Natural killer cell treated with Interleukin-12 subunit alpha and Interleukin-12 subunit beta and Interleukin-15 and Interleukin-18, amount 100 ng/mL, for 72 hours (primary cell): ENCODE data around the gene SLC9C1. TPM values are rescaled to one million over a fixed set of nuclear protein-coding genes. Genes with fewer than 3 reads are reported as not detected.

Experiments
- ATAC-seq, 2 donors: fragments of 150-1000 bp; cut with Tn5 transposase in 1 of 2; sonication (Bioruptor Pico), chemical (Tn5 transposase) in 1 of 2; 2 replicates each; pipeline ENCODE4 v1.10.0; 2021
- DNase-seq: peaks from one replicate; pipeline ENCODE4 v3.0.0; 2022; ENCODE audit warnings: low spot score
- H3K27ac Mint-ChIP-seq, 2 donors: 1 replicate in 1 of 2; 2 replicates in 1 of 2; pipeline ENCODE4 v1.8.0; 2022; ENCODE audit warnings: mixed read lengths in 2 of 2, mild to moderate bottlenecking in 1 of 2, moderate library complexity in 1 of 2
- H3K27me3 Mint-ChIP-seq, 2 donors: 1 replicate in 1 of 2; 2 replicates in 1 of 2; pipeline ENCODE4 v1.8.0; 2022; ENCODE audit warnings: mixed read lengths in 2 of 2
- H3K36me3 Mint-ChIP-seq: one replicate; pipeline ENCODE4 v1.8.0; 2022; ENCODE audit warnings: mixed read lengths
- H3K4me1 Mint-ChIP-seq, 2 donors: 1 replicate in 1 of 2; 2 replicates in 1 of 2; pipeline ENCODE4 v1.8.0; 2022; ENCODE audit warnings: low read depth in 2 of 2, mixed read lengths in 2 of 2, mild to moderate bottlenecking in 1 of 2
- H3K4me3 Mint-ChIP-seq: one replicate; pipeline ENCODE4 v1.8.0; 2022; ENCODE audit warnings: mixed read lengths
- H3K9me3 Mint-ChIP-seq: 2 replicates; pipeline ENCODE4 v1.8.0; 2022; ENCODE audit warnings: mixed read lengths
- total RNA-seq, 2 donors: library from RNA; stranded (reverse); gene quantifications; one replicate each; pipeline ENCODE4 v1.2.3, GENCODE V29; 2022

Gene SLC9C1
- total RNA-seq, 2 donors from 2014 or later: not detected

DNA sequence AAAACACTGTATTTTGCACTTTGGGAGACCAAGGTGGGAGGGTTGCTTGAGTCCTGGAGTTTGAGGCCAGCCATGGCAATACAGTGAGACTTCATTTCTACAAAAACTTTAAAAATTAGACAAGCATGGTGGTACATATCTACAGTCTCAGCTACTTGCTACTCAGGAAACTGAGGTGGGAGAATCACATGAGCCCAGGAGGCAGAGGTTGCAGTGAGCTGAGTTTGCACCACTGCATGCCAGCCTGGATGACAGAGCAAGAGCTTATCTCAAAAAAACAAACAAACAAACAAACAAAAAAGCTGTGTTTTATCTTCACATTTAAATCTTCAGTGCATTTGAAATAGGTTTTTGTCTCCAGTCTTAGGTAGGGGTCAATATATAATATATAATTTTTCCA lies 4.8 kb upstream of the SLC9C1 start:
- Mint-ChIP-seq H3K4me3 (no peak overlapping the region), H3K36me3 (no peaks in the 10 kb centered on the region), H3K27me3 (no peaks in the 10 kb centered on the region), H3K9me3 (no peaks in the 10 kb centered on the region), H3K27ac (peak overlapping the region in 1 of 2 donors; percentile 45), H3K4me1 (peaks cover 17 to 22% of the 10 kb centered on the region in 2 donors)
- ATAC-seq (no peak), DNase-seq (no peak)

GRCh38 chr3:112297714-112298113 lies 3.7 kb upstream of the SLC9C1 start:
- H3K36me3 Mint-ChIP-seq: no peaks in the 10 kb centered on the region
- H3K27me3 Mint-ChIP-seq: no peaks in the 10 kb centered on the region
- ATAC-seq (no peak), DNase-seq (no peak)
- no peaks in the 10 kb centered on the region for H3K9me3 Mint-ChIP-seq
- peak overlapping the region; percentile 52 for H3K4me3 Mint-ChIP-seq
- peaks cover 22 to 24% of the 10 kb centered on the region in 2 donors for H3K4me1 Mint-ChIP-seq
- H3K27ac Mint-ChIP-seq: peak overlapping the region; percentile 45 to 82

DNA sequence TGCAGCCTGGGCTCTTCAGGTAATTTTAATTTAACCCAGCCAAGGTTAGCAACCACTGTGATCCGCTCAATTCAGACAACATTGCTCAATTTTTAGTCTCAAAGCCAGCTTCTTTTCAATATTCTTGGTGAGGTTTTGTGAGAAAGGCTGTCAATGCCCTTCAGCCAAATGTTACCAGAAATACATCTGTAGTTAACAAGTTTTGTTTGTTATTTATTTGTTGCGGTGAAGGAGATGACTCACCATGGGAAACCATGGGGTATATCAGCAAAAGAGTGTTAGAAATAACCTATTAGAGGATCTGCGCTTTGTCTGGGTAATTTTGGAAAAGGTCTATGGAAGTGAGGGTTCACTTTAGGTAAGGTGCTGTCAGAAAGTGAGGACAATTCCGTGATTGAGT lies 5.0 kb downstream of the SLC9C1 start:
- Mint-ChIP-seq H3K27ac (no peak overlapping the region), H3K27me3 (peaks cover 0 to 3% of the 10 kb centered on the region in 2 donors), H3K36me3 (no peaks in the 10 kb centered on the region), H3K4me3 (no peak overlapping the region), H3K9me3 (no peaks in the 10 kb centered on the region), H3K4me1 (peaks cover 0 to 7% of the 10 kb centered on the region in 2 donors)
- no peak for DNase-seq
- no peak for ATAC-seq

DNA sequence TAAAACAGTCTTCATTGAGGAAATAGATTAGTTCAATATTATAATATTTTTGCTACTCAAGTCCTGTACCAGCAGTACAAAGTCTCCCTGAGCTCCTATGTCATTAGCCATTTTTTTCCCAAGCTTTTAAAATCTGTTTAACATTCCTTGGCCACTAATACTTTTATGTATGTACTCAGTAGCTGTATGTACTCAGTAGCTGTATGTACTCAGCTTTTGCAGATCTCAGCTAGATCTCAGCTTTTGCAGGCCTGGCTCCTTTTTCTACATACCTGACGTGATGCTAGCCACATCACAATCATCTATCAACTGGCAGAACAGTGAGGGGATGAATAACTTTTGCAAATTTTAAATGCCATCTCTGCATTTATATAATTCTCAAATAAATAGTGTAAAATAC lies 13.8 kb downstream of the SLC9C1 start:
- Mint-ChIP-seq H3K4me3 (no peak overlapping the region), H3K36me3 (no peaks in the 10 kb centered on the region), H3K27ac (no peak overlapping the region), H3K4me1 (no peaks in the 10 kb centered on the region), H3K27me3 (peaks cover 6 to 9% of the 10 kb centered on the region in 2 donors), H3K9me3 (no peaks in the 10 kb centered on the region)
- no peak for DNase-seq
- ATAC-seq: no peak

- H3K4me1 Mint-ChIP-seq: no peaks in the 10 kb centered on the region
- H3K27me3 Mint-ChIP-seq: no peaks in the 10 kb centered on the region
- H3K9me3 Mint-ChIP-seq: no peaks in the 10 kb centered on the region
- ATAC-seq (peak in 1 of 2 donors; percentile 33), DNase-seq (no peak)
- H3K36me3 Mint-ChIP-seq: no peaks in the 10 kb centered on the region
- H3K4me3 Mint-ChIP-seq: no peak overlapping the region
- H3K27ac Mint-ChIP-seq: no peak overlapping the region
These were observed 20.5 kb downstream of the SLC9C1 start for GRCh38 chr3:112273536-112273935.

DNA sequence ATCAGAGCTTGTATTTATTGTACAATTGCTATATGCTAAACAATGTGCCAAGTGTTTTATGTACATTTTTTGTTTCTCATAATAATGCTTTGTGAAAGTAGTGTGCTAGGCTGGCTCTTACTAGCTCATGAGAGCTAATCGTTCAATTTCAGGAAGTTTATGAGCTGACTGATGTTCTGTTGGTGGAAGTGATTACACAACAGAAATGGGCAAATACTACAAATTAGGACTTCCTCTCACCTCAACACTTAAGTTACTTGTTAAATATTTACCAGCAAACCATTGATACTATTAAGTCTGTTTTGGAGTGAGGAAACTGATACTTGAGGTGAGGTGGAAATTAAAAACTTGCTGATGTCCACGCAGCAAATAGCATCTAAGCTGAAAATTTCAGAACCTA lies 32.3 kb downstream of the SLC9C1 start:
- Mint-ChIP-seq H3K27me3 (peaks cover 15 to 18% of the 10 kb centered on the region in 2 donors), H3K36me3 (peaks cover 5% of the 10 kb centered on the region), H3K27ac (no peak overlapping the region), H3K9me3 (no peaks in the 10 kb centered on the region), H3K4me1 (peaks cover 4 to 9% of the 10 kb centered on the region in 2 donors), H3K4me3 (no peak overlapping the region)
- ATAC-seq (no peak), DNase-seq (no peak)

DNA sequence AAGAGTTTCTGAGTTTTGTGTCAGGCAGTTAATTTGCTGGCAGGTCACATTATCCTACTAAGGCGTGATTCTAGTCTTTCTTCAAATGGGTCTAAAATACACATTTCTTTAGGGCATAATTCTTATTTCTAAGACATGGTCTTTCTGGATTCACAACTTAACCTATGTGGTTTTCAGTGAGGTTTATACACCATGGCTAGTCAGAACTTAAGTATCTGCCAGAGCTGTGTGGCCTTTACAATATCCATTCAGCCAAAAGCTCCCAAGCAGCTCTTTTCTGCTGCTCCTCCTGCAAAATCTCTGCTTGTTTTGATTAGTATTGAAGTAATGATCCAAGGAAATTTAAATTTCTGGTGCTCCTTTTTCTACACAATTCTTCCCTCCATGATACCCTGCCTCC lies 33.5 kb downstream of the SLC9C1 start:
- Mint-ChIP-seq H3K27me3 (peaks cover 17 to 18% of the 10 kb centered on the region in 2 donors), H3K36me3 (peaks cover 5% of the 10 kb centered on the region)

GRCh38 chr3:112253301-112253971 lies 40.6 kb downstream of the SLC9C1 start:
- H3K27me3 Mint-ChIP-seq: peaks cover 12 to 21% of the 10 kb centered on the region in 2 donors
- DNase-seq (no peak), ATAC-seq (peak in 1 of 2 donors; percentile 20)
- peaks cover 6 to 7% of the 10 kb centered on the region in 2 donors for H3K4me1 Mint-ChIP-seq
- peaks cover 14% of the 10 kb centered on the region for H3K36me3 Mint-ChIP-seq
- no peak overlapping the region for H3K4me3 Mint-ChIP-seq
- no peak overlapping the region for H3K27ac Mint-ChIP-seq
- peaks cover 6% of the 10 kb centered on the region for H3K9me3 Mint-ChIP-seq

More for the DNA sequence above, 33.5 kb downstream of the SLC9C1 start:
- H3K4me3 Mint-ChIP-seq: no peak overlapping the region
- no peak overlapping the region for H3K27ac Mint-ChIP-seq
- peaks cover 4 to 9% of the 10 kb centered on the region in 2 donors for H3K4me1 Mint-ChIP-seq
- H3K9me3 Mint-ChIP-seq: no peaks in the 10 kb centered on the region
- DNase-seq (no peak), ATAC-seq (no peak)

GRCh38 chr3:112247900-112248299 lies 46.1 kb downstream of the SLC9C1 start:
- no peak for DNase-seq
- no peak overlapping the region for H3K27ac Mint-ChIP-seq

GRCh38 chr3:112247350-112247749 lies 46.7 kb downstream of the SLC9C1 start:
- Mint-ChIP-seq H3K4me3 (no peak overlapping the region), H3K27me3 (peaks cover 7 to 9% of the 10 kb centered on the region in 2 donors), H3K27ac (no peak overlapping the region), H3K36me3 (no peaks in the 10 kb centered on the region), H3K4me1 (no peaks in the 10 kb centered on the region), H3K9me3 (no peaks in the 10 kb centered on the region)
- ATAC-seq: no peak
- DNase-seq: no peak

More at GRCh38 chr3:112247900-112248299, 46.1 kb downstream of the SLC9C1 start:
- Mint-ChIP-seq H3K36me3 (no peaks in the 10 kb centered on the region), H3K4me3 (no peak overlapping the region), H3K4me1 (no peaks in the 10 kb centered on the region), H3K27me3 (peaks cover 7 to 9% of the 10 kb centered on the region in 2 donors), H3K9me3 (no peaks in the 10 kb centered on the region)
- no peak for ATAC-seq

- Mint-ChIP-seq H3K36me3 (no peaks in the 10 kb centered on the region), H3K9me3 (peaks cover 5% of the 10 kb centered on the region), H3K27ac (no peak overlapping the region), H3K27me3 (peaks cover 8 to 28% of the 10 kb centered on the region in 2 donors), H3K4me3 (no peak overlapping the region), H3K4me1 (no peaks in the 10 kb centered on the region)
- DNase-seq: no peak
- ATAC-seq: no peak
These were observed 60.9 kb downstream of the SLC9C1 start for GRCh38 chr3:112233083-112233482.

- DNase-seq (no peak), ATAC-seq (no peak)
- no peak overlapping the region for H3K4me3 Mint-ChIP-seq
- peaks cover 8 to 28% of the 10 kb centered on the region in 2 donors for H3K27me3 Mint-ChIP-seq
- H3K9me3 Mint-ChIP-seq: peaks cover 10% of the 10 kb centered on the region
- no peak overlapping the region for H3K27ac Mint-ChIP-seq
- no peaks in the 10 kb centered on the region for H3K4me1 Mint-ChIP-seq
- H3K36me3 Mint-ChIP-seq: no peaks in the 10 kb centered on the region
These were observed 62.3 kb downstream of the SLC9C1 start for GRCh38 chr3:112231727-112232126.

DNA sequence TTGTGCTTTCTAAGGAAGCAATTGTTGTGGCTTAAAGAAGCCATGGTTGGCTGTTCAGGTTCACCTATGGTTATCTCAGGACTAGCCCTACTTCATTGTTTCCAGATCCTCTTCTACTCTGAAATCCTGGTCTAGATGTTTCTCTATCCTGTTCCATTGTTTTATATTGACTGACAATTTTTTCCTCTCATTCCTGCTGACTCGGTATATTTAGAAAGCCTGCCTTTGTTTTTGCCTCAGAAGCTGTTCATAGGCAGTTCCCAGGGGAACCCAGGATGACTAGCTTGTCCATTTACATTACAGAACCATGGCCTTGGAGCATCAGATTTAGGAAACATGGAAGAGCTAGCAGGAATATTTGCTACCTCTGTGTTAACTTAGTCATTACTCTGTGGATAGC lies 64.0 kb downstream of the SLC9C1 start:
- H3K27me3 Mint-ChIP-seq: peaks cover 2 to 22% of the 10 kb centered on the region in 2 donors
- H3K27ac Mint-ChIP-seq: no peak overlapping the region
- no peak for DNase-seq
- H3K36me3 Mint-ChIP-seq: peaks cover 10% of the 10 kb centered on the region
- no peak overlapping the region for H3K4me3 Mint-ChIP-seq
- ATAC-seq: no peak
- no peaks in the 10 kb centered on the region for H3K4me1 Mint-ChIP-seq
- H3K9me3 Mint-ChIP-seq: peaks cover 12% of the 10 kb centered on the region

DNA sequence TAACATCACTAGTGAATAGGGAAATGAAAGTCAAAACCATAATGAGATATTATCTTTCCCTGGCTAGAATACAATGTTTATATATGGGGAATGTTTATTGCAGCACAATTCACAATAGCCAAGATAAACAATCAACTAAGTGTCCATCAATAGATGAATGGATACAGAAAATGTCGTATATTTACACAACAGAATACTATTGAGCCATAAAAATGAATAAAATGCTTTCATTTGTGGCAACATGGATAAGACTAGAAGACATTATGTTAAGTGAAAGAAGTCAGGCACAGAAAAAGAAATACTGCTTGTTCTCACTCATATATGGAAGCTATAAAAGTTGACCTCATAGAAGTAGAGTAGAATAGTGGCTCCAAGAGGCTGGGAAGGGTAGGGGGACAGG lies 65.2 kb downstream of the SLC9C1 start:
- ATAC-seq (no peak), DNase-seq (no peak)
- H3K27me3 Mint-ChIP-seq: peaks cover 2 to 22% of the 10 kb centered on the region in 2 donors
- H3K27ac Mint-ChIP-seq: no peak overlapping the region
- peaks cover 17% of the 10 kb centered on the region for H3K9me3 Mint-ChIP-seq
- H3K36me3 Mint-ChIP-seq: peaks cover 18% of the 10 kb centered on the region
- no peak overlapping the region for H3K4me3 Mint-ChIP-seq
- H3K4me1 Mint-ChIP-seq: no peaks in the 10 kb centered on the region

DNA sequence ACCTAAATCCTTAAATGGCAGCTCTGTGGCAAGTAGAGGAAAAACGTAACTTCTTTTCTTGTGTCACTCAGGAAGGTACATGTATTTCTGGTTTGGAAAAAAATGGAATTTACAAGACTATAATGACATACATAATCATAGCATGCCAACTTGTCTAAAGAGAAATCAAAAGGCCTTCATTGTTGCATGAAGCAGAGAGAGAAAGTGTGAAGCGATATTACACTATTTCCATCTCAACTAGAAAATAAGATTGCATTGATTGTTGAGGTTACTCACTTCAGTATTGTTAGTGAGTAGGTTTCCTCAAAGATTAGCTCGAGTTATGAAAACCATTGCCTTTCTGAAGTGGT lies 93.7 kb downstream of the SLC9C1 start:
- ATAC-seq (no peak), DNase-seq (no peak)
- no peaks in the 10 kb centered on the region for H3K9me3 Mint-ChIP-seq
- H3K4me1 Mint-ChIP-seq: no peaks in the 10 kb centered on the region
- H3K27ac Mint-ChIP-seq: no peak overlapping the region
- no peaks in the 10 kb centered on the region for H3K36me3 Mint-ChIP-seq
- peaks cover 2 to 5% of the 10 kb centered on the region in 2 donors for H3K27me3 Mint-ChIP-seq
- no peak overlapping the region for H3K4me3 Mint-ChIP-seq
